NCI-H524 treated with DMSO at 0.1 percent for 48 hours (cell line): ENCODE measurements around the gene TEX38.
"Not testable (repeated sequence)": the region's sequence is repeated elsewhere in the genome, so short reads cannot be mapped to it uniquely, and the experiment has no call there.

Source experiments
- DNase-seq: peaks from one replicate; lab custom pipeline; 2025; lab: John Stamatoyannopoulos, UW

Gene TEX38

DNA sequence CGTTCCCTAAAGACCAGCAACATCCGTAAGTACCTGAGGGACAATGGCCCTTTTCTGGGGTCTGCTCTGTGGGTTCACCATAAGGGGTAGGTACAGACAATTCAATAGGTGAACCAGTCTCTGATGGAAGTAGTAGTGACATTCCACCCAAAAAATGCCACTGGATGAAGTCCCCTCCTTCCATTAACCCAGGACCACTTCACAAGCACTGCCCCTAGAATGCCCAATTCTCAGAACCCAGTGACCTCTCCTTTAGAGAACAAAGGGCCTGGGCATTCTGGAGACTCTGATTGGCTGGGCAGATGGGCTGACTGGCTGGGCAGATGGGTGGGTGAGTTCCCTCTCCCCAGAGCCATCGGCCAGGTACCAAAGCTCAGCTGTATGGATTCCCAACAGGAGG lies at the start of gene TEX38:
TEX38 (plus strand) TSS at position 301 of the 400 bp plus-strand sequence; CDS start at position 382, 81 bp downstream.
- DNase-seq = no peak

DNA sequence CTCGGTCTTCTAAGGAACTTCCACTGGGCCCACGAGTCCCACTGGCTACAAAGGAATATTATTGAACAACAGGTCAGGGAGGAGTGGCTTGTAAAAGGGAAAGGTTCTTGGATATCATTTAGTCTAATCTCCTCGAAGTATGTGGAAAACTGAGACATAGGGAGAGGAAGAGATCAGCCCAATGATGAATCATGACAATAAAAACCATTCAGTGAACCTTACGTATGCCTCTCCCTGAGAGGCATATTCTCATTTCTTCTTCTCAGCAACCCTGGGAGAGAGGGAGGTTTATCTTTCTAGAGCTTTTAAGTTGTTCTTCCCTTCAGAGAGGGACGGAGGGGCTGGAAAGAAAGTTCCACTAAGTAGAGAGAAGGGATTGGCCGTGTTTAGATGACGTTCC lies 49.7 kb upstream of the TEX38 start:
- DNase-seq = no peak

DNA sequence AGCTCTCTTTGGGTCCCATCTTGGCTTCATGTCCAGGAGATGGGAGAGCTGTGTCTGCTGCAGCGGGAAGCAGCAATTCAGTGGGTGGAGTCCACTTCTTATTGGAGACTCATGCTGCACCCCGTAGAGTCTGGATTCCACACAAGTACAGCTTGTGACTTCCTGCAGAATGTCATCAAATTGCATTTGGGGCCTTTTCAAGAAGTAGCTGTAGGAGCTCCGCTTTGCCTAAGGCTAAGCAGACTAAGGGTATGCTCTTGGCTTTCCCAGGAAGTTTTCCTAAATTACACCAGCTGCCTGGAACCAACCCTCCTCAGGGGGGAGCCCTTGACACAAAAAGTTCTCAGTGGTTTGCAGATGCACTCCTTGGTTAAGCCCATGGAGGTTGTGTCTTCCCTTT lies 49.3 kb upstream of the TEX38 start:
- DNase-seq = no peak

DNA sequence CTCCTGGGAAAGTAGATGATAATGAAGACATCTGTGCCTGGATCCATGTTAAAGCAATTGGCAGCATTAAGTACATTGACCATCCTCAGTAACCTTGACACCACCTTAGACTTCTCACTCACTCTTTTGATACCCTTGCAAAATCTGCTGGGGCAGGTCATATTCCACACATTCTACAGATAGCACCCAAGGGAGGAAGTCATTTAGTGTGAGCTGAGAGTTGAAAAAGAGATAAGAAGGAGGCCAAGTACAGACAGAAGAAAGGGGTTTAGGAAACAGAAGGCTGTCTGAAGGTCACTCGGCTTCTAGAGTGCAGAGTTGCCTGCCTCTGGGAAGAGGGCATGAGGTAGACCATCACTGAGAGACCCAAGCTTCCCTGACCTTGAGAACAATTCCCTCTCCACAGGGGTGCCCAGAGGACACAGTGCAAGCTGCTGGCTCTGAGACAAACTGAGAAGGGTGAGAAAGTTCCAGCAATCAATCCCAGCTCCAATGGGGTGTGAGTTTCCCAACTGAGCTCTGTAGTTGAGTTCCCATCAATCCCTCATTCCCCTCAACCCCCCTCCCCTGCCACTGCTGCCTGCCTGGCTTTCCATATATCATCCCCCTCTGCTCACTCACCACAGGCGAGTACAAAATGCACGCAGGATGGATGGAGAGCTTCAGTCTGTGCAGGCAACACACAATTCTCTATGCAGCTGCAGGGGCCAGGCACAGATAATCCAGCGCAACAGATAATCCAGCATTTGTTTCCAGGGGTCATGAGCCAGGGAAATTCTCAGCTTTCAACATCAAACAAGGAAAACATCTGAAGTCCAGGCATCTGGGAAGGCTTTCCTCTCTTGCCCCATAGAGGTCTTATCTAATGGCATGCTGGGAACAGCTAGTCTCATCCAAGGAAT lies 47.7 kb upstream of the TEX38 start:
- no peak for DNase-seq

DNA sequence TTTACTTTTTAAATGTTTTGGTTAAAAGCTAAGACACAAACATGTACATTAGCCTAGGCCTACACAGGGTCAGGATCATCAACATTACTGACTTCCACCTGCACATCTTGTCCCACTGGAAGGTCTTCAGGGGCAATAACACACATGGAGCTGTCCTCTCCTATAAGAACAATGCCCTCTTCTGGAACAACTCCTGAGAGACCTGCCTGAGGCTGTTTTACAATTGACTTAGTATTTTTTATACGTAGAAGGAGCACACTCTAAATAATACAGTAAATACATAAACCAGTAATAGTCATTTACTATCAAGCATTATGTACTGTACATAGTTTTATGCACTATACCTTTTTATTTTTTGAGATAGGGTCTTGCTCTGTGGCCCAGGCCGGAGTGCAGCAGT lies 40.9 kb upstream of the TEX38 start:
- DNase-seq = no peak

DNA sequence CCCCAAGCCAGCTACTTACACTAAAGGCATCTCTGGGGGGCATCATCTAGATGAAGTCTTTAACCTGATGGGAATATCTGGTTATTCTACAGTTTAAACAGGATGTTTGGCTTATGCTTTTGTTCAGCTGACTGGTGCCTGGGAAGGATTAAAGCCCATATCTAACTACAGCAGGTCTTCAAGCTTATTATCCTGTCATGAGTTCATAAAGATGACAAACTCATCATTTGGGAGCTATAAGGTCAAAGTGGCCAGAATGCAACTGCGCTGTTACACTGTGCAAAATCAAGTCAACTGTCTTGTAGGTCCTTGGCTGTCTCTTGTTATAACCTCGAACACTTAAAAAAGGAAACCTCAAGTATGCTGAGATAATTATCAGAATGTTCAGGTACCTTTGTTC lies 36.4 kb upstream of the TEX38 start:
- no peak for DNase-seq

DNA sequence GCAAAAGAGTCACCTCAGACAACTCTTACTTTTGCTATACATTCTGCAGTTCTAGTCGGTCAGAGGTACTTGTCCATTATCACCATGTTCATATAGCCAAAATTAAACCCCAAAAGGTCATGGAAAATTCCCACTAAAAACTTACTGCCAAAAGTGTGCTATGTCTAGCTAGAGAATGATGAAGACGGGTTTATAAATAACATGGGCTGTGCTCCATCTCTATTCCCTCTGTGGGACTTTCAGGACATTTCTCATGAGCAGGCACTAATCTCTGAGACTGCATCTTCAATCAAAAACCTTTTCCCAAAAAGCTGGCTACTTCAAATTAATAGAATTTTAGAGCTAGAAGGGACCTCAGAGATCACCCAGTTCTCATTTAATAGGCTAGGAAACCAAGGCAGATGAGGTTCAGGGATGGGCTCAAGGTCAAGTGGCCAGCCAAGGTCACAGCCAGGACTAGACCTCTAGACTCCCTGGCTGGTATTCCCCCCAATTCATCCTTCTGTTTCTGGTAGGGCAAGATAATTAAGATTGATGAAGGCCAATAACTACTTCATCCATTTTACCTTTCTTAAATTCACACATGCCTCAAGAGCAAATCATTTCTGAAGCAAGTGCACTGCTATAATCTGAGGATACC lies 34.1 kb upstream of the TEX38 start:
- DNase-seq = no peak

DNA sequence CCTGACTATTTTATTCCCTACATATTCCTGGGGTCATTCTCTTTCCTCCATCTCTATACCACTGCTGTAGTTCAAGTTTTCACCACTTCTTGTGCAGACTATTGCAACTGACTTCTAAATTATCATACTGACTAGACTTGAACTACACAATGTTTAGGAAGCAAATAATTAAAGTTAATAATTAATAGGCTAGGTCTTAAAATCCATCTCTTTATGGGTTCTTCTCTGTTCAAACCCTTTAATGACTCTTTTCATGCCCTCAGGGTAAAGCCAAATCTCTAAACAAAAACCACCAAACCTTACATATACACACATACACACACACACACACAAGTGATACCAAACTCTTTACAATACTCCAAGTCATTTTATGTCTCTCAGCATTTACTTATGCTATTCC lies 32.7 kb upstream of the TEX38 start:
- no peak for DNase-seq

DNA sequence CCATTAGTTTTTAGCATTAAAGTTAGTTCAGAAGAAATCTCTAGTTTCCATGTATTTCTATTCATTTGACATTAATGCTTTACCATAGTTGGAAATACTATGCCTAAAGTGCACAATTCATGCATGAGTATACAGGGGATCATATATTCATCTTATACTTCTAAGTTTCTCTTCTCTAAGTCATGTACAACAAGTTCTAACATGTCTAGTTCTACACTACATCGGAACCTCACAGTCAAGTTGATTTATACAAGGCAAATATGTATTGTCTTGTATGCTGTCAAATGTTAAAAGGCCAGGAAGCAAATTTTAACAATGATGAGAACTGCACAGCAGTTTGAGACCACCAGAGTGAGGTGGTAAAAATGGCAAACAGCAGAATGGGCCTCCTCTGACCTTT lies 32.1 kb upstream of the TEX38 start:
- DNase-seq = no peak

DNA sequence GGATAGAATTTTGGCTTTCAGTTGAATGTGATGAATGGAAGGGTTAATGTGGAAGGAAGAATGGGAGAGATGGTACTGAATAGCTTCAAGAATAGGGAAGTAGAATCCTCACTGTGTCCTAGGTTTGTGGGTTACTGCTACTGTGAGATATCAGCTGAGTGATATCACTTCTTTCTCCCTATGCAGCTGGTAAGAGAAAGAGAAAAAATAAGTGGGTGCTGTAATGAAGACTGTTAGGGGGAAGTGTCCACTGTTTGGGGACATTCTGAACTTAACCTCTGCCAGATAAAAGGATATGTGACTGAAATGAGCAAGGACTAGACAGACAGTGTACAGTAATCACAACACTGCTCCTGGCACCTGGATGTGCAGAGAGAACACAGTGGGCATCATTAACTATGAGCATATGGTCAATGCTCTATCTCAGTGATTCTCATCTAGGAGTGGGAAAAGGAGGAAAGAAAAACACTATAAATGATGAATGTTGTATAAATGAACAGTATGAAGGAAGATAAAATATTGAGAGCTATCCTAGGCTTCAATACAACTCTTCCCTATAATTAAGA lies 29.5 kb upstream of the TEX38 start:
- no peak for DNase-seq

DNA sequence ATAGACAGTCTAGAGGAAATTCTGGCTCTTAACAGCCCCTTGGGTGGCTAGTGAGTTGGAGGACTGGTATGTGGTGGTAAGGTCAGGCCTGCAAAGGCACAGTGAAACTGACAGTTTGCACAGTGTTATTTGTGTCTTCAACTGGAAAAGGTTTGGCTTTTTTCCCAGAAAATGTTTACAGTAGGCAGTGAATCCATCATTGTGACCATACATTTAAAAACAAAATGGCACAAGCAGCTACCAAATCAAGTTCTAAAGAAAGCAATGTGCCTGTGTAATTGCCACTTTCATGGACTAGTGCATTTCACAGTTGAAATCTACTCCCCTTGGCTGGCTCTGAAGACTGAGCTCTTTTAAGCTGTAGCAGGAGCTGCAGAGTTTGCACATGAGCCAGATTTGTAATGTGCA lies 28.3 kb upstream of the TEX38 start:
- no peak for DNase-seq

DNA sequence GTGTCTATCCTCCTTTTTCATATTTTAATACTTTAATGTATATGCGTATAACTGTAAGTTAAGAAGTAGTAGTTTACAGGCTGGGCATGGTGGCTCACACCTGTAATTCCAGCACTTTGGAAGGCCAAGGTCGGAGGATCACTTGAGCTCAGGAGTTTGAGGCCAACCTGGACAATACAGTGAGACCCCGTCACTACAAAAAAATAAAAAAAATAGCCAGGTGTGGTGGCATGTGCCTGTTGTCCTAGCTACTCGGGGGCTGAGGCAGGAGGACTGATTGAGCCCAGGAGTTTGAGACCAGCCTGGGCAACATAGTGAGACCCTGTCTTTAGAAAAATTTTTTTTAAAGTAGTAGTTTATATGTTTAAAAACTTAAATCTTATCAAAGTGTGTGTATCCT lies 25.8 kb upstream of the TEX38 start:
- no peak for DNase-seq

DNA sequence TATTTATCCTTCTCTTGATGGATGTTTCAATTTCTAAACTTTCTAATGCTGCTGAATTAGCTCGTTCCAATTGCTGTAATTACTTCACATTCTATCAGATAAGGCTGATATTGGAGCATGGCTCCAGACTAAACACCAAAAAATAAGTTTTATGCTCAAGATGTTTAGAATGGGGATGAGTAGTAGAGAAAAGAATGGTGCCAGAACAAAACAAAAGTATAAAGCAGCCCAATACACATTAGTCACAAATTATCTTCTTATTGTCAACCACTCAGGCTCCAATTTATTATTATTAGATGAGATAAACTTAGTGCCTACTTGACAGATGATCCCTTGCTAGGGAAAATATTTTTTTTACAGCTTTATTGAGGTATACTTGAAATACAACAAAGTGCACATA lies 25.3 kb upstream of the TEX38 start:
- DNase-seq = no peak

DNA sequence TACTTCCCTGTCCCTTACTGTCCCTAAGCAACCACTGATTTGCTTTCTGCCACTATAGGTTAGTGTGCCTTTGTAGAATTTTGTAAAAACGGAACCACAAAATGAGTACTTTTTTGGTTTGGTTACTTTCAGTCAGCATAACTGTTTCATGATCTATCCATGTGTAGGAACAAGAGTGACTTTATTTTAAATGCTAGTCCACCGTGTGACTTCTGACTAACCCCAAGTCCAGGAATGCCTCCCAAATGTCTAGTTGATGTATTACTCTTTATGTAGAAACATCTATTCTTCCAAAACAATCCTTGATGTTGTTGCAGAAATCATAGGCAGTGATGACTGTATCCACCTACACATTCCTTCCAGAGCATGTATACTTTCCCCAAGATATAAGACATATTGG lies 24.8 kb upstream of the TEX38 start:
- DNase-seq = no peak

DNA sequence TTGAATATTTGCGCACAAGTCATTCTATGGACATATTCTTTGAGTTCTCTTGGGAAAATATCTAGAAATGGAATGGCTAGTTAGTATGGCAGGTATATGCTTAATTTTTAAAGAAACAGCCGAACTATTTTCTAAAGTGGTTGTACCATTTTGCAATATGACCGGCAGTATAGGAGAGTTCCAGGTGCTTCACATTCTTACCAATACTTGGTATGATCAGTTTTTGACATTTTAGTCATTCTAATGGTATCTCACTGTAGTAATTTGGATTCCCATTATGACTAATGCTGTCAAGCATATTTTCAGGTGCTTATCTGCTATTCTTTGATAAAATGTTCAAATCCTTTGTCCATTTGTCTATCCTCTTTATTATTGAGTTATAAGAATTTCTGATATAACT lies 24.0 kb upstream of the TEX38 start:
- DNase-seq = no peak

DNA sequence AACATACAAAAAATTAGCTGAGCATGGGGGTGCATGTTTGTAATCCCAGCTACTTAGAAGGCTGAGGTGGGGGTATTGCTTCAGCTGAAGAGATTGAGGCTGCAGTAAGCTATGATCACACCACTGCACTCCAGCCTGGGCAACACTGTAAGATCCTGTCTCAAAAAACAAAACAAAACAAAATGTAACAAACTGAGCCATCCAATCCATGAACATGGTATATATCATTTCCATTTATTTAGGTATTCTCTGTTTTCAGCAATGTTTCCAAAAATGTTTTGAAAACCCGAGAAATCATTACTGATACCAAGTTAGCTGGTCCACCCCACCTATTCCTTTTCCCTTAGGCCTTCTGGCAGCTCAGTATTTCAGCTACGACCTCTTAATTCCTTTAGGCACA lies 21.9 kb upstream of the TEX38 start:
- DNase-seq = no peak

DNA sequence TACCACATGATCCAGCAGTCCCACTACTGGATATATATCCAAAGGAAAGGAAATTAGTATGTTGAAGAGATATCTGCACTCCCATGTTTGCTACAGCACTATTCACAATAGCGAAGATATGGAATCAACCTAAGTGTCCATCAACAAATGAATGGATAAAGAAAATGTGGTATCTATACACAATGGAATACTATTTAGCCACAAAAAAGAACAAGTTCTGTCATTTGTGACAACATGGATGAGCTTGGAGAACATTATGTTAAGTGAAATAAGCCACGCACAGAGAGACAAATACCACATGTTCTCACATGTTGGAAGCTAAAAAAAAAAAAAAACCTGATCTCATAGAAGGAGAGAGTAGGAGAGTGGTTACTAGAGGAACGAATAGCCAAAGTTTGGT lies 21.2 kb upstream of the TEX38 start:
- no peak for DNase-seq

DNA sequence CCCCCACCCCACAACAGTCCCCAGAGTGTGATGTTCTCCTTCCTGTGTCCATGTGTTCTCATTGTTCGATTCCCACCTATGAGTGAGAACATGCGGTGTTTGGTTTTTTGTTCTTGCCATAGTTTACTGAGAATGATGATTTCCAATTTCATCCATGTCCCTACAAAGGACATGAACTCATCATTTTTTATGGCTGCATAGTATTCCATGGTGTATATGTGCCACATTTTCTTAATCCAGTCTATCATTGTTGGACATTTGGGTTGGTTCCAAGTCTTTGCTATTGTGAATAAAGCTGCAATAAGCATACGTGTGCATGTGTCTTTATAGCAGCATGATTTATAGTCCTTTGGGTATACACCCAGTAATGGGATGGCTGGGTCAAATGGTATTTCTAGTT lies 20.5 kb upstream of the TEX38 start:
- DNase-seq = not testable (repeated sequence)

DNA sequence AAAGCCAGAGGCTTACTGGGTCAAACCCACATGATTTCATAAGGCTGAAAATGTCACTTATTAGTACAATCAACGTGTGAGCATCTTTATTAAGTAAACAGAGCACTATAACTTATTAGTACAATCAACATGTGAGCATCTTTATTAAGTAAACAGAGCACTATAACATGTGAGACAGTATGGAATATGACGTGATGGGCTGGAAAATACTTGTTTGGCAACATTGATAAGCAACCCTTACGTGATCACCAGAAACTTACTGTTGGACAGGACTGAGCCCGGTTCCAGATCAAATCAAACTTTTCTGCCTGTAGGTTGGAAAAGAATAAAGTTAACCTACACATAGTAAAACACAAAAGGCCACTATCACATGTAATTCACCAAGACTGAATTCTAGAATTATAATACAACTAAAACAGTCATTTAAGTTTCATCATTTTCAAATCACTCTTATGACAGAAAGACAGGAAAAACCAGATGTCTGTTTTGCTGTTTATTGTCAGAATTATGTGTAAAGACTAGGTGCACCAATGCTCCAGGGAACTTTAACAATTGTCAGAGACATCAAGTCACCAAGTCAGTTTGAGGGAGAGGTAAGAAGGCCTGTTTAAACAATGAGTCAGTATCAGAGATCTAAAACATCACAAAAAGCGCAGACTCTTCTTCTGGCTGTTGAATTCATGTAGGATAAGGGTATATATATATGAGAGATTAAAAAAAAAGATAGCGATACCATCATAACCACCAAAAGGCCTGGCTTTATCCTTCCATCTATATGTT lies 19.1 kb upstream of the TEX38 start:
- no peak for DNase-seq

DNA sequence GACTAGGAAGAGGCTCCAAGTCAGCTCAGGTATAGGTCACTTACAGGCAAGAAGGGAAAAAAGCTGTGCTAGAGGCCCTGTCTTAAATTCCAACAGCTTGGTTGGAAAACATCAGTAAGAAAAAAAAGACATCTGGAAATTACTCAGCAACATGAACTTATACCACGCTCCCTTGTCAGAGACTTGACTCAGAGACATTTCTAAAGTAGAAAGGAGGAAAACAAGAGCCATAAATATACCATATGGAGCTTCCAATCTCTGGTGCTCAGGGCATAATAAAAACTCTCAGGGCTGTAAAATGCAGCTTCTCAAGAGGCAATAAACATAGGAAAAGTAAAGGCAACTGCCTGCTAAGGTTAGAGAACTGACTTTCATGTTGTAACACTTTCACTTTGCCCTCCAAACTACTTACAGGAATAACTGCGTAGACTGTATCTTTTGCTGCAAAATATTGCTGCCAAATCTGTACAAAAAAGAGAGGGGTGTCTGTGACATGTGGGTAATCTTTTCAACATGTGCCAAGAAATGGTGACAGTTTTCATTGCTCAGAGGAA lies 18.2 kb upstream of the TEX38 start:
- DNase-seq = no peak

DNA sequence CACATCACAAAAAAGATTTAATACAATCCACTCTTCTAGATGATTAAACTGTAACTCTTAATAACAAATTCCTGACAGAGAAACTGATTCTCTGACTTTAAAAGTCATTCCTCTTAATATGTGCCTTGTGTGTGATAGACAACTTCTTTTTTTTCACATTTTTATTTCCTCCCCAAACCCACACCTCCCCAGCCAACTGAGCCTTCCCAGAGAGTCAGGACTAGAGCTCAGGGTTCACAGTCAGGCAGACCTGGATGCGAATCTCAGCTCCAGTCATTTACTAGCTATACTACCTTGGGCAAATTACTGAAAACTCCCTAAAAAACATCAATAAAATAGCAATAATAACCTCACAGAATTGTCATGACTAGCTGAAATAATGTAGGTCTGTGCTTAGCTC lies 17.6 kb upstream of the TEX38 start:
- no peak for DNase-seq

DNA sequence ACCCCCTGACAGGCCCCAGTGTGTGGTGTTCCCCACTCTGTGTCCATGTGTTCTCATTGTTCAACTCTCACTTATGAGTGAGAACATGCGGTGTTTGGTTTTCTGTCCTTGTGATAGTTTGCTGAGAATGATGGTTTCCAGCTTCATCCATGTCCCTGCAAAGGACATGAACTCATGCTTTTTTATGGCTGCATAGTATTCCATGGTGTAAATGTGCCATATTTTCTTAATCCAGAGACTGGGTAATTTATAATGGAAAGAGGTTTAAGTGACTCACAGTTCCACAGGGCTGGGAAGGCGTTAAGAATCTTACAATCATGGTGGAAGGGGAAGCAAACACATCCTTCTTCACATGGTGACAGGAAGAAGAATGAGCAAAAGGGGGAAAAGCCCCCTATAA lies 17.0 kb upstream of the TEX38 start:
- DNase-seq = not testable (repeated sequence)
